ENCODE data around the gene PPP3R2.

Gene PPP3R2

DNA sequence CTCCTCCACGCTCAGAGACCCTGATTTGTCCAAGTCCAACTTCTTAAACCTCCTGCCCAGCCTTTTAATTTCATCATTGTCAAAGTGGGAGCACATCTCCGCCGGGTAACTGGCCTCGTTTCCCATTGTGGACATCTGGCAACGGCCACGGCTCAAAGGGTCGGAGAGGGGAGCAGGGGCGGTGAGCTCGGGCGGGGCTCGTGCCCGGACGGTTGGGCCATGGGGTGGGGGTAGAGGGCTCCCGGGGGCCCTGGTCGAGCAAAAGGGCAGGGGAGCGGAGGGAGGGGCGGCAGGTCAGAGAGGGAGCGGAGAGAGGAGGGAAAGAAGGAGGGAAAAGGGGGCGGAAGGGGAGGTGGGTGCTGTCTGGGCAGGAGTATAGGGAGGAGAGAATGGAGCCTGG is at the start of gene PPP3R2:
Gene PPP3R2 (minus strand): TSS at position 174 of the 400 bp plus-strand sequence. CDS start 48 bp downstream, at position 126.
- Histone ChIP-seq H3K79me2 (ENCODE audit: low read length) (no peaks in the 10 kb centered on the region), H3K9ac (ENCODE audit: low read length) (no peak within 1 kb of the TSS), H3K27ac (ENCODE audit: low read length) (no peak within 1 kb of the TSS), H2AFZ (ENCODE audit: low read depth, low read length) (no peak within 1 kb of the TSS), H3K9me3 (ENCODE audit: insufficient read depth, low read length) (no peaks in the 10 kb centered on the region), H3K27me3 (ENCODE audit: low read depth, low read length) (no peaks in the 10 kb centered on the region; the same call in 1 of the 2 replicates), H3K36me3 (replicated peaks; ENCODE audit: low read depth, low read length) (no peaks in the 10 kb centered on the region), H3K4me3 (ENCODE audit: low read length) (no peak within 1 kb of the TSS), H3K4me2 (ENCODE audit: low read length) (peak within 1 kb of the TSS; percentile 20; the same call in 1 of the 2 replicates), H3K4me1 (ENCODE audit: low read length) (peaks cover 12% of the 10 kb centered on the region), H4K20me1 (ENCODE audit: insufficient read depth, low read length) (no peaks in the 10 kb centered on the region)
- TF ChIP-seq, protein P1, sequence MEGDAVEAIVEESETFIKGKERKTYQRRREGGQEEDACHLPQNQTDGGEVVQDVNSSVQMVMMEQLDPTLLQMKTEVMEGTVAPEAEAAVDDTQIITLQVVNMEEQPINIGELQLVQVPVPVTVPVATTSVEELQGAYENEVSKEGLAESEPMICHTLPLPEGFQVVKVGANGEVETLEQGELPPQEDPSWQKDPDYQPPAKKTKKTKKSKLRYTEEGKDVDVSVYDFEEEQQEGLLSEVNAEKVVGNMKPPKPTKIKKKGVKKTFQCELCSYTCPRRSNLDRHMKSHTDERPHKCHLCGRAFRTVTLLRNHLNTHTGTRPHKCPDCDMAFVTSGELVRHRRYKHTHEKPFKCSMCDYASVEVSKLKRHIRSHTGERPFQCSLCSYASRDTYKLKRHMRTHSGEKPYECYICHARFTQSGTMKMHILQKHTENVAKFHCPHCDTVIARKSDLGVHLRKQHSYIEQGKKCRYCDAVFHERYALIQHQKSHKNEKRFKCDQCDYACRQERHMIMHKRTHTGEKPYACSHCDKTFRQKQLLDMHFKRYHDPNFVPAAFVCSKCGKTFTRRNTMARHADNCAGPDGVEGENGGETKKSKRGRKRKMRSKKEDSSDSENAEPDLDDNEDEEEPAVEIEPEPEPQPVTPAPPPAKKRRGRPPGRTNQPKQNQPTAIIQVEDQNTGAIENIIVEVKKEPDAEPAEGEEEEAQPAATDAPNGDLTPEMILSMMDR (IDR thresholded peaks at IDR 0.05; ENCODE audit: low read depth, low read length): no peak
- TF ChIP-seq EZH2phosphoT487 (IDR thresholded peaks at IDR 0.05; ENCODE audit: low read depth): no peak

DNA sequence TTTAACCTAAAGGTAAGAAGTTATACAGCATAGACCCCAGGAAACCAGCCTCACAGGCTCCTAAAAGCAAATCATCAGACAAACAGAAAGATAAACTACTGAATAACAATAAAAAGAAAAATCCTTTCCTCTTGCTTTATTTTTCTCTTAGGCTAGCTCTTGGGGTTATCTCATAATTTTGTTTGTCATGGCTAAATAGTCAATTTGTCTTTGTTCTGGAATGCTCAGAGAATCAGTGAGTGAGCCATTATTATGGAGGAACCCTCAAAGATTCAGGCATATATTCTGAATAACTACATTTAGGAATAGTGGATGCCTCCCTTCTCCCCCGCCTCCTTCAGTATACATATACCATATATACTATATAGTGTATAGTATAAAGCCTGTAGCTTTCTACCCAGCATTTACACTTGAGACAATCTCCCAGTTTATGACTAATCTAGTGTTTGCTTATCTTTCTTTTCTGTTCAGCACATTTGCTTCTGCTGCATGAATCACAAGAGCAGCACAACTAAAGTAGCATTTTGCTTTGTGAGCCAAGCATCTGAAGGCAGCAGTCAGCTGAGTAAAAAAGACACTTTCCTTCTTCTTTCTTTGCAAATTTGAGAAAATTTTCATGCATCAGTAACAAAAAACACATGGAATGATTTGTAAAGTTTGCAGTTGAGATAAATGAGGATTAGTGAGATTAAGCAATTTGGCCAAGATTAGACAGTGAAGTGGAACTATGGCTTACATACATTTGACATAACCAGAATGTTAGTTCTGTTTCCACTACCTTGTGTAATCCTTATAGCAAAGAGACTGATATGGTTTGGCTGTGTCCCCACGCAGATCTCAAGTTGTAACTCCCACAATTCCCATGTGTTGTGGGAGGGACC is 45.3 kb upstream of the PPP3R2 start:
- no peaks in the 10 kb centered on the region for H3K27me3 ChIP-seq (ENCODE audit: low read depth, low read length)
- H3K79me2 ChIP-seq (ENCODE audit: low read length): no peaks in the 10 kb centered on the region
- no peaks in the 10 kb centered on the region for H3K9me3 ChIP-seq (ENCODE audit: insufficient read depth, low read length)
- TF ChIP-seq, protein P1 (IDR thresholded peaks at IDR 0.05; ENCODE audit: low read depth, low read length): no peak
- no peak for TF ChIP-seq EZH2phosphoT487 (IDR thresholded peaks at IDR 0.05; ENCODE audit: low read depth)
- no peak overlapping the region for H3K27ac ChIP-seq (ENCODE audit: low read length)
- H4K20me1 ChIP-seq (ENCODE audit: insufficient read depth, low read length): no peaks in the 10 kb centered on the region
- H3K4me2 ChIP-seq (ENCODE audit: low read length): no peak overlapping the region
- no peak overlapping the region for H2AFZ ChIP-seq (ENCODE audit: low read depth, low read length)
- no peaks in the 10 kb centered on the region for H3K4me1 ChIP-seq (ENCODE audit: low read length)
- H3K36me3 ChIP-seq (replicated peaks; ENCODE audit: low read depth, low read length): no peaks in the 10 kb centered on the region
- H3K9ac ChIP-seq (ENCODE audit: low read length): no peak overlapping the region
- H3K4me3 ChIP-seq (ENCODE audit: low read length): no peak overlapping the region

DNA sequence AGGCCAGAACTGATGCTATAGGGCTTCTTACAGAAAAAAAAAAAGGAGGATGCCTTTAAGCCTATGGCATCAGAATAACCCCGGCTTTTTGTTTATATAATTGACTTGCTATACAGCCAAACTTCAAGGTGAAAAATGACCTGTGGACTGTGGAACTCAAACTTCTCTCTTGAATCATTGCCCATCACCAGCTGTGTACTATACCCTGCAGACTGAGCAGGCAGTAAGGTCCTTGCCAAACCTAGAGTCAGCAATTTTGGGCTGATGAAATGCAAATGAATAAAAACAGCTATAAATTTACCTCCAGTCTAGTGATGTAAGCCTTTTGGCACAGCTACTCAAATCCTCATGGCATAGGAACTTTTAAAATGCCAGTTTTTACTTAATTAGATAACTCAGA is 44.5 kb upstream of the PPP3R2 start:
- Histone ChIP-seq H3K9ac (ENCODE audit: low read length) (no peak overlapping the region), H3K27ac (ENCODE audit: low read length) (no peak overlapping the region), H3K79me2 (ENCODE audit: low read length) (no peaks in the 10 kb centered on the region), H2AFZ (ENCODE audit: low read depth, low read length) (no peak overlapping the region), H3K36me3 (replicated peaks; ENCODE audit: low read depth, low read length) (no peaks in the 10 kb centered on the region), H3K4me2 (ENCODE audit: low read length) (no peak overlapping the region), H3K4me1 (ENCODE audit: low read length) (no peaks in the 10 kb centered on the region), H3K27me3 (ENCODE audit: low read depth, low read length) (no peaks in the 10 kb centered on the region), H3K9me3 (ENCODE audit: insufficient read depth, low read length) (no peaks in the 10 kb centered on the region), H4K20me1 (ENCODE audit: insufficient read depth, low read length) (no peaks in the 10 kb centered on the region), H3K4me3 (ENCODE audit: low read length) (no peak overlapping the region)
- TF ChIP-seq, protein P1 (IDR thresholded peaks at IDR 0.05; ENCODE audit: low read depth, low read length): no peak
- TF ChIP-seq EZH2phosphoT487 (IDR thresholded peaks at IDR 0.05; ENCODE audit: low read depth): no peak

DNA sequence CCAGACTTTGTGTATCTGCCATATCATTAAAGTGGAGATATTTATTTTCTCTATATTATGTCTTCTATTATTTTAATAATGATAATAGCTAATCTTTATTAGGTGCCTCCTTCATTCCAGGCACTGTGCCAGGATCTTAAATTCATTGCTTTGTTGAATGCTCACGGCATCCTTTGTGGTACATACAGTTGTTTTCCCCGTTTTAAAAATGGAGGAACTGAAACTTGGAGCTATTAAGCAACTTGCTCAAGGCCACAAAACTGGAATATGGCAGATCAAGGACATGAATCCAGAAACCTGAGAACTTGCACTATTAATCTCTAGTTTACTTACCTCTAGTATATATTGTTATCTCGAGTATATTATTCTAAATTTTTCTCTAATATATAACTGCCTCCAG is 41.5 kb upstream of the PPP3R2 start:
- no peak overlapping the region for H3K9ac ChIP-seq (ENCODE audit: low read length)
- no peak overlapping the region for H3K27ac ChIP-seq (ENCODE audit: low read length)
- no peaks in the 10 kb centered on the region for H3K36me3 ChIP-seq (replicated peaks; ENCODE audit: low read depth, low read length)
- H3K9me3 ChIP-seq (ENCODE audit: insufficient read depth, low read length): no peaks in the 10 kb centered on the region
- H4K20me1 ChIP-seq (ENCODE audit: insufficient read depth, low read length): no peaks in the 10 kb centered on the region
- H3K4me3 ChIP-seq (ENCODE audit: low read length): no peak overlapping the region
- no peak overlapping the region for H2AFZ ChIP-seq (ENCODE audit: low read depth, low read length)
- no peaks in the 10 kb centered on the region for H3K27me3 ChIP-seq (ENCODE audit: low read depth, low read length)
- no peak for TF ChIP-seq EZH2phosphoT487 (IDR thresholded peaks at IDR 0.05; ENCODE audit: low read depth)
- TF ChIP-seq, protein P1 (IDR thresholded peaks at IDR 0.05; ENCODE audit: low read depth, low read length): no peak
- H3K4me2 ChIP-seq (ENCODE audit: low read length): no peak overlapping the region
- H3K4me1 ChIP-seq (ENCODE audit: low read length): no peaks in the 10 kb centered on the region
- no peaks in the 10 kb centered on the region for H3K79me2 ChIP-seq (ENCODE audit: low read length)
